GM23338 (cell line): ENCODE measurements around the gene HDAC6. TPM values are rescaled to one million over a fixed set of nuclear protein-coding genes. Genes with fewer than 3 reads are reported as not detected.

Experiments
- ATAC-seq: fragments of 200-7000 bp; cut with Tn5 transposase; 3 replicates; pipeline ENCODE4 v1.9.1; 2020
- DNase-seq: peaks from one replicate; pipeline ENCODE4 v3.0.0-alpha.2; 2015; ENCODE audit warnings: low spot score
- H2AFZ ChIP-seq: fragments of 200-600 bp; sonication (generic); 2 replicates; pipeline ENCODE4 v1.8.0; 2016; ENCODE audit warnings: antibody characterized with exemption, mild to moderate bottlenecking, moderate library complexity
- H3F3A ChIP-seq: fragments of 200-600 bp; sonication (generic); replicated peaks from 2 replicates; pipeline ENCODE4 v1.8.0; 2017; ENCODE audit warnings: antibody characterized with exemption, mixed run types, low read depth
- H3K27ac ChIP-seq: fragments of 200-600 bp; sonication (generic); 2 replicates; pipeline ENCODE4 v1.6.1; 2016; ENCODE audit warnings: low read depth
- H3K27me3 ChIP-seq: fragments of 200-600 bp; sonication (generic); 2 replicates; pipeline ENCODE4 v1.8.0; 2016; ENCODE audit warnings: mild to moderate bottlenecking, mixed run types, moderate library complexity; ENCODE audit not compliant: insufficient read depth
- H3K36me3 ChIP-seq: fragments of 200-600 bp; sonication (generic); 2 replicates; pipeline ENCODE4 v1.8.0; 2016; ENCODE audit warnings: mild to moderate bottlenecking; ENCODE audit not compliant: insufficient read depth
- H3K4me1 ChIP-seq: fragments of 200-600 bp; sonication (generic); 2 replicates; pipeline ENCODE4 v1.8.0; 2016; ENCODE audit warnings: mild to moderate bottlenecking, moderate library complexity; ENCODE audit not compliant: insufficient read depth
- H3K4me2 ChIP-seq: fragments of 200-600 bp; sonication (generic); 2 replicates; pipeline ENCODE4 v1.7.1; 2017; ENCODE audit warnings: mixed run types
- H3K4me3 ChIP-seq: fragments of 200-600 bp; sonication (generic); 2 replicates; pipeline ENCODE4 v1.6.1; 2016; ENCODE audit warnings: mixed run types
- H3K79me2 ChIP-seq: fragments of 200-600 bp; sonication (generic); replicated peaks from 2 replicates; pipeline ENCODE4 v1.8.0; 2017; ENCODE audit warnings: mild to moderate bottlenecking; ENCODE audit not compliant: insufficient read depth
- H3K9me2 ChIP-seq: fragments of 200-600 bp; sonication (generic); 2 replicates; pipeline ENCODE4 v1.8.0; 2017; ENCODE audit not compliant: insufficient read depth
- H4K20me1 ChIP-seq: fragments of 200-600 bp; sonication (generic); replicated peaks from 2 replicates; pipeline ENCODE4 v1.8.0; 2017; ENCODE audit warnings: mild to moderate bottlenecking; ENCODE audit not compliant: insufficient read depth
- H3K27ac Mint-ChIP-seq: 2 replicates; pipeline ENCODE4 v1.8.0; 2020; ENCODE audit warnings: inconsistent platforms, mild to moderate bottlenecking, moderate library complexity, mixed read lengths
- H3K27me3 Mint-ChIP-seq: 3 replicates; pipeline ENCODE4 v1.8.0; 2022; ENCODE audit warnings: low read depth, mild to moderate bottlenecking, moderate library complexity, mixed read lengths, inconsistent platforms; ENCODE audit not compliant: insufficient read depth, poor library complexity
- H3K36me3 Mint-ChIP-seq: 3 replicates; pipeline ENCODE4 v1.8.0; 2021; ENCODE audit warnings: low read depth, mild to moderate bottlenecking, inconsistent platforms, moderate library complexity, mixed read lengths
- H3K4me1 Mint-ChIP-seq: 3 replicates; pipeline ENCODE4 v1.8.0; 2020; ENCODE audit warnings: mild to moderate bottlenecking, inconsistent platforms, mixed read lengths
- H3K4me3 Mint-ChIP-seq: 3 replicates; pipeline ENCODE4 v1.8.0; 2021; ENCODE audit warnings: moderate library complexity, mild to moderate bottlenecking, inconsistent platforms, mixed read lengths
- H3K9me3 Mint-ChIP-seq: 3 replicates; pipeline ENCODE4 v1.8.0; 2020; ENCODE audit warnings: moderate library complexity, mild to moderate bottlenecking, inconsistent platforms, mixed read lengths
- EZH2 ChIP-seq: fragments of 200-600 bp; sonication (generic); IDR thresholded peaks from one replicate; pipeline ENCODE4 v1.8.0; 2017; ENCODE audit warnings: antibody characterized with exemption, mild to moderate bottlenecking, low read depth; ENCODE audit not compliant: unreplicated experiment
- EZH2phosphoT487 ChIP-seq: fragments of 200-600 bp; sonication (generic); IDR thresholded peaks from one replicate; pipeline ENCODE4 v1.8.1; 2018; ENCODE audit warnings: antibody characterized with exemption; ENCODE audit not compliant: unreplicated experiment
- POLR2AphosphoS5 ChIP-seq: IDR thresholded peaks from 2 replicates; pipeline ENCODE4 v1.6.1; 2016; ENCODE audit warnings: antibody characterized with exemption, low read depth
- STAT1 ChIP-seq: IDR thresholded peaks from one replicate; pipeline ENCODE4 v1.6.1; 2016; ENCODE audit warnings: antibody characterized with exemption; ENCODE audit not compliant: unreplicated experiment
- ZNF114 ChIP-seq: fragments of 250-450 bp; sonication (Bioruptor Pico); IDR thresholded peaks from 2 replicates; pipeline ENCODE4 v1.5.0; 2020; ENCODE audit warnings: mild to moderate bottlenecking, moderate library complexity
- ZNF331 ChIP-seq: fragments of 250-450 bp; sonication (Bioruptor Pico); IDR thresholded peaks from 2 replicates; pipeline ENCODE4 v1.5.0; 2020; ENCODE audit warnings: low read depth, mild to moderate bottlenecking, moderate library complexity
- polyA plus RNA-seq: library from polyadenylated mRNA; unstranded; fragments of >200 nt; fragmentation: Nextera tagmentation; extraction: Ambion mirVana; gene quantifications from 2 replicates; pipeline ENCODE4 v1.2.1, GENCODE V29; 2016
- total RNA-seq: library from RNA; depleted of rRNA; stranded (reverse); fragments of >200 nt; shearing (Covaris generic); gene quantifications from 2 replicates; pipeline ENCODE4 v1.2.3, GENCODE V29; 2014
- TF ChIP-seq, protein P1 (sequence below): IDR thresholded peaks from one replicate; pipeline ENCODE4 v1.6.1; 2018; ENCODE audit warnings: antibody characterized with exemption; ENCODE audit not compliant: unreplicated experiment
- TF ChIP-seq, protein P2 (sequence below): IDR thresholded peaks from 2 replicates; pipeline ENCODE4 v1.6.1; 2016; ENCODE audit warnings: antibody characterized with exemption

Gene HDAC6
- total and polyA plus RNA-seq, 2 experiments from 2014 or later: 33.0 to 49.8 TPM

DNA sequence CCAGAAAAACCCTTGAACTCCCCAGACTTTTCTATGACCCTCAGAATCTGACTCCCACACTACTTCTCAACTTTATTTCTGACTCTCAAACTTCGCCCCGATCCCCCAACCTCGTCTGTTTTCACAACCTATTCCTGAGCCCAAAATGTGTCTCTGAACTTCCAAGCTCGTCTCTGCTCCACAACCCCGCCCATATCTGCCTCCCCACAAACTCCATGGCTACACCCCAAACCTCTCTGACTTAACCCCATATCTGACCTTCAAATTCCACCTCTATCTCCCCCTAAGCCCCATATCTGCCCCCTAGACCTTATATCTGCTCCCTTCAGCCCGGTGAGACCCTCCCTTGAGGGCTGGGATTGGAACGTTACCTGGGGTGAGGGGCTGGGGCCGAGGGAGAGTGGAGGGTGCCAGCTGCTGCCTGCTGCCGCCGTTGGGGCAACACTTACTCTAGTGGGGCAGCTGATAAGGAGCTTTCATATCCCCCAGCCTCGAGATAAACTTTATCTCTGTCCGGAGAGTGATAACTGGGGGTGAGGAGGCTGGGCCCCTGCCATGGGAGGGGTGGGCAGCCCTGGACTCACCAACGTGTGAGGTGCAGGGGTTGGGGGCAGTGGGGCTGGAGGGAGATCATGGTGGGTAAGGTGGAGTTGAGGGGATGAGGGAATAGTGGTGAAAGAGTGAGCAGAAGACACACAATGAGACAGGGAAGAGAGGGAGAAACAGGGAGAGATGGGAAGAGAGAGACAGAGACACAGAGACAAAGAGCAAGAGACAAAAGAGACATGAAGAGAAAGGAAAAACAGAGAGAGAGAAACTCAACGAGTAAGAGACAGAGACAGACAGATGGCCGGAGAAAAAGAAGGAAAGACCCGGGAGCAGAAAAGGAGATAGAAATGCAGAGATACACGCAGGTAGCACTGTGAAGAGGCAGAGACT, 14.1 kb upstream of the HDAC6 start:
- Mint-ChIP-seq H3K36me3 (no peaks in the 10 kb centered on the region; the same call in 2 of the 3 replicates), H3K27ac (no peak overlapping the region; the same call in 1 of the 2 replicates), H3K27me3 (peaks cover 6% of the 10 kb centered on the region), H3K9me3 (no peaks in the 10 kb centered on the region; the same call in 2 of the 3 replicates), H3K4me3 (no peak overlapping the region), H3K4me1 (no peaks in the 10 kb centered on the region; the same call in 2 of the 3 replicates)
- no peak for DNase-seq
- no peak for ATAC-seq
- no peak overlapping the region for H3K4me3 ChIP-seq
- no peak overlapping the region for H3K4me2 ChIP-seq
- H3K27ac ChIP-seq: no peak overlapping the region
- no peak overlapping the region for H2AFZ ChIP-seq
- no peaks in the 10 kb centered on the region for H3K36me3 ChIP-seq
- TF ChIP-seq ZNF331: no peak
- no peak for TF ChIP-seq EZH2
- no peak for TF ChIP-seq POLR2AphosphoS5
- TF ChIP-seq, protein P1, sequence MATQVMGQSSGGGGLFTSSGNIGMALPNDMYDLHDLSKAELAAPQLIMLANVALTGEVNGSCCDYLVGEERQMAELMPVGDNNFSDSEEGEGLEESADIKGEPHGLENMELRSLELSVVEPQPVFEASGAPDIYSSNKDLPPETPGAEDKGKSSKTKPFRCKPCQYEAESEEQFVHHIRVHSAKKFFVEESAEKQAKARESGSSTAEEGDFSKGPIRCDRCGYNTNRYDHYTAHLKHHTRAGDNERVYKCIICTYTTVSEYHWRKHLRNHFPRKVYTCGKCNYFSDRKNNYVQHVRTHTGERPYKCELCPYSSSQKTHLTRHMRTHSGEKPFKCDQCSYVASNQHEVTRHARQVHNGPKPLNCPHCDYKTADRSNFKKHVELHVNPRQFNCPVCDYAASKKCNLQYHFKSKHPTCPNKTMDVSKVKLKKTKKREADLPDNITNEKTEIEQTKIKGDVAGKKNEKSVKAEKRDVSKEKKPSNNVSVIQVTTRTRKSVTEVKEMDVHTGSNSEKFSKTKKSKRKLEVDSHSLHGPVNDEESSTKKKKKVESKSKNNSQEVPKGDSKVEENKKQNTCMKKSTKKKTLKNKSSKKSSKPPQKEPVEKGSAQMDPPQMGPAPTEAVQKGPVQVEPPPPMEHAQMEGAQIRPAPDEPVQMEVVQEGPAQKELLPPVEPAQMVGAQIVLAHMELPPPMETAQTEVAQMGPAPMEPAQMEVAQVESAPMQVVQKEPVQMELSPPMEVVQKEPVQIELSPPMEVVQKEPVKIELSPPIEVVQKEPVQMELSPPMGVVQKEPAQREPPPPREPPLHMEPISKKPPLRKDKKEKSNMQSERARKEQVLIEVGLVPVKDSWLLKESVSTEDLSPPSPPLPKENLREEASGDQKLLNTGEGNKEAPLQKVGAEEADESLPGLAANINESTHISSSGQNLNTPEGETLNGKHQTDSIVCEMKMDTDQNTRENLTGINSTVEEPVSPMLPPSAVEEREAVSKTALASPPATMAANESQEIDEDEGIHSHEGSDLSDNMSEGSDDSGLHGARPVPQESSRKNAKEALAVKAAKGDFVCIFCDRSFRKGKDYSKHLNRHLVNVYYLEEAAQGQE: no peak
- no peak for TF ChIP-seq STAT1
- TF ChIP-seq, protein P2, sequence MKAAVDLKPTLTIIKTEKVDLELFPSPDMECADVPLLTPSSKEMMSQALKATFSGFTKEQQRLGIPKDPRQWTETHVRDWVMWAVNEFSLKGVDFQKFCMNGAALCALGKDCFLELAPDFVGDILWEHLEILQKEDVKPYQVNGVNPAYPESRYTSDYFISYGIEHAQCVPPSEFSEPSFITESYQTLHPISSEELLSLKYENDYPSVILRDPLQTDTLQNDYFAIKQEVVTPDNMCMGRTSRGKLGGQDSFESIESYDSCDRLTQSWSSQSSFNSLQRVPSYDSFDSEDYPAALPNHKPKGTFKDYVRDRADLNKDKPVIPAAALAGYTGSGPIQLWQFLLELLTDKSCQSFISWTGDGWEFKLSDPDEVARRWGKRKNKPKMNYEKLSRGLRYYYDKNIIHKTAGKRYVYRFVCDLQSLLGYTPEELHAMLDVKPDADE: no peak
- no peaks in the 10 kb centered on the region for H3F3A ChIP-seq
- H3K79me2 ChIP-seq: no peaks in the 10 kb centered on the region
- no peaks in the 10 kb centered on the region for H3K27me3 ChIP-seq
- no peaks in the 10 kb centered on the region for H4K20me1 ChIP-seq
- H3K9me2 ChIP-seq: no peaks in the 10 kb centered on the region
- H3K4me1 ChIP-seq: no peaks in the 10 kb centered on the region

DNA sequence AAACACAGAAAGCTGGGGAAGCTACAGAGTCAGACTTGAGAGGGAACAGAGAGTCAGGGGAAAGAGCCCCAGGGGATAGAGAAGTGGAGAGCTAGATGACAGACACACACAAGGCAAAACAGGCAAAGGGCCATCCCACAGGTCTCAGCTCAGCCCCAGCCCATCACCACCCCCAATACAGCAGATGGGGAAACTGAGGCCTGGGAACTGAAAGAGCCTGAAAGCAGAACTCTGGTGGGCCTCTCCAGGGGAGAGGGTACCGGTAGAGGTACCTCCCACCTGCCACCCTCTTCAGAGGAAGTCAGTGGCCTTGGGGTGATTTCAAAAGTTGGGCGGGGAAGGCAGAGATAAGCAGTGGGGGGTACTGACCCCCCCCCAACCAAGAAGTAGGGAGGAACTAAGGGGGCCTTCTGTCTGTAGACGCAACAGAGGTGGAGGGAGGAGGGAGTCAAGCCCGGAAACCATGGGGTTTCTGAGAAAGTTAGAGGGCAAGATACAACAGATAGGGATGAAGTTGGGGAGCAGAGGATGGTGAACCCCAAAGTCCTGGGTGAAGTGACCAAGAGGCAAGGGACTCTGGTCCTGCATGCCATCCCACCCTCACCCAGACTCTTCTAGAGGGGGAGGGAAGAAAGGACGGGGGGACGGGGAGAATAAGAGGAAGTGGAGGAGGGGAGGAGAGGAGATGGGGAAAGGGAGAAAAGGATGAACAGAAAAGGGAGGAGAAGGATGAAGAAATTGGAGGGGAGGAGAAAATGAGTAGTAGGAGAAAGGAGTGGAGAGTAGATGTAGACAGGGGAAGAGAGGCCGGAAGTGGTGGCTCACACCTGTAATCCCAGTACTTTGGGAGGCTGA, 12.3 kb upstream of the HDAC6 start:
- Mint-ChIP-seq H3K36me3 (no peaks in the 10 kb centered on the region; the same call in 2 of the 3 replicates), H3K4me1 (no peaks in the 10 kb centered on the region; the same call in 2 of the 3 replicates), H3K4me3 (no peak overlapping the region), H3K9me3 (no peaks in the 10 kb centered on the region; the same call in 2 of the 3 replicates), H3K27me3 (peaks cover 10% of the 10 kb centered on the region), H3K27ac (no peak overlapping the region)
- no peaks in the 10 kb centered on the region for H4K20me1 ChIP-seq
- ATAC-seq: no peak
- H3K9me2 ChIP-seq: no peaks in the 10 kb centered on the region
- DNase-seq: no peak
- no peaks in the 10 kb centered on the region for H3K36me3 ChIP-seq
- no peak overlapping the region for H3K4me3 ChIP-seq
- H3K27ac ChIP-seq: no peak overlapping the region
- no peaks in the 10 kb centered on the region for H3F3A ChIP-seq
- no peak overlapping the region for H3K4me2 ChIP-seq
- no peaks in the 10 kb centered on the region for H3K27me3 ChIP-seq
- H2AFZ ChIP-seq: no peak overlapping the region
- H3K79me2 ChIP-seq: no peaks in the 10 kb centered on the region
- H3K4me1 ChIP-seq: no peaks in the 10 kb centered on the region
- no peak for TF ChIP-seq ZNF331
- no peak for TF ChIP-seq EZH2
- no peak for TF ChIP-seq POLR2AphosphoS5
- TF ChIP-seq EZH2phosphoT487: no peak
- TF ChIP-seq ZNF114: no peak
